BJ (cell line): ENCODE data around the gene PCP4. TPM values are rescaled to one million over a fixed set of nuclear protein-coding genes. Genes with fewer than 3 reads are reported as not detected.

Source experiments
- CTCF ChIA-PET: fragments of 350-600 bp; formaldehyde crosslinking; extraction: SDS; loops from one replicate; lab custom pipeline; 2021; ENCODE audit warnings: antibody characterized with exemption, inconsistent platforms; lab: Yijun Ruan, JAX
- POLR2A ChIA-PET: fragments of 300-600 bp; sonication (Branson Sonifier 250); formaldehyde crosslinking; extraction: SDS; loops from one replicate; lab custom pipeline; 2021; ENCODE audit warnings: antibody characterized with exemption; lab: Charles Lee
- DNase-seq: peaks from one replicate; pipeline ENCODE4 v3.0.0-alpha.2; 2011; ENCODE audit warnings: low read depth
- H3K27me3 ChIP-seq: 2 replicates; pipeline ENCODE4 v1.6.0; 2011; ENCODE audit warnings: low read length; ENCODE audit not compliant: control insufficient read depth, insufficient read depth
- H3K36me3 ChIP-seq: 2 replicates; pipeline ENCODE4 v1.5.1; 2011; ENCODE audit warnings: low read length; ENCODE audit not compliant: control insufficient read depth, insufficient read depth
- H3K4me3 ChIP-seq: 2 replicates; pipeline ENCODE4 v1.5.1; 2011; ENCODE audit warnings: low read depth, mild to moderate bottlenecking, control low read depth, low read length
- CTCF ChIP-seq: IDR thresholded peaks from 2 replicates; pipeline ENCODE4 v1.5.1; 2011; ENCODE audit warnings: low read depth, mild to moderate bottlenecking, control low read depth, inconsistent platforms, low read length, moderate library complexity; ENCODE audit not compliant: insufficient read depth
- polyA plus RNA-seq: library from polyadenylated mRNA; depleted of rRNA; stranded (reverse); fragments of >200 nt; gene quantifications from 2 replicates; pipeline ENCODE4 v1.2.3, GENCODE V29; 2011

The PCP4 gene
- polyA plus RNA-seq, 1 experiment, result not detected

- Histone ChIP-seq H3K27me3 (no peaks in the 10 kb centered on the region), H3K36me3 (no peaks in the 10 kb centered on the region), H3K4me3 (no peak overlapping the region)
- CTCF ChIA-PET, result interaction anchor here (0.7 kb wide), 1 partner anchor 192 kb away, joined by 3 read pairs; no protein-coding TSS in a partner anchor
- POLR2A ChIA-PET, result no interaction called here
- DNase-seq, result no peak
- TF ChIP-seq CTCF, result no peak
Measured at GRCh38 chr21:39874759-39875158, 7.5 kb downstream of the PCP4 start.

- DNase-seq, result no peak
- ChIA-PET CTCF (no interaction called here), POLR2A (no interaction called here)
- H3K27me3 ChIP-seq, result no peaks in the 10 kb centered on the region
- no peak for TF ChIP-seq CTCF
- H3K36me3 ChIP-seq, result no peaks in the 10 kb centered on the region
- H3K4me3 ChIP-seq, result no peak overlapping the region
Measured at GRCh38 chr21:39881661-39882060, 14.4 kb downstream of the PCP4 start.

- no peak for TF ChIP-seq CTCF
- POLR2A ChIA-PET, result no interaction called here
- Histone ChIP-seq H3K36me3 (no peaks in the 10 kb centered on the region), H3K4me3 (no peak overlapping the region), H3K27me3 (no peaks in the 10 kb centered on the region)
- DNase-seq, result no peak
- CTCF ChIA-PET, result no interaction called here
Measured at GRCh38 chr21:39882151-39882838, 15.1 kb downstream of the PCP4 start.

- no peaks in the 10 kb centered on the region for H3K36me3 ChIP-seq
- no peak for DNase-seq
- H3K27me3 ChIP-seq, result no peaks in the 10 kb centered on the region
- ChIA-PET POLR2A (no interaction called here), CTCF (no interaction called here)
- H3K4me3 ChIP-seq, result no peak overlapping the region
- TF ChIP-seq CTCF, result no peak
Measured at GRCh38 chr21:39882839-39883195, 15.6 kb downstream of the PCP4 start.

GRCh38 chr21:39885119-39885848 is 18.0 kb downstream of the PCP4 start:
- TF ChIP-seq CTCF, result no peak
- ChIA-PET CTCF (interaction anchor here (1.0 kb wide), 1 partner anchor 39 kb away, joined by 3 read pairs; no protein-coding TSS in a partner anchor), POLR2A (no interaction called here)
- DNase-seq, result no peak
- H3K36me3 ChIP-seq, result no peaks in the 10 kb centered on the region
- no peaks in the 10 kb centered on the region for H3K27me3 ChIP-seq
- H3K4me3 ChIP-seq, result no peak overlapping the region
